Liver (tissue), 9 donors: ENCODE results near the gene LRFN5. TPM values are rescaled to one million over a fixed set of nuclear protein-coding genes. Genes with fewer than 3 reads are reported as not detected.

Experiments
- DNase-seq: peaks from one replicate; pipeline ENCODE4 v3.0.0-alpha.2; 2017; ENCODE audit warnings: low spot score
- H3K27ac ChIP-seq, 2 donors: one replicate each; pipeline ENCODE4 v1.7.0; 2013; ENCODE audit warnings: inconsistent platforms in 2 of 2, low read length in 2 of 2, control low read depth in 1 of 2, low read depth in 1 of 2, mild to moderate bottlenecking in 1 of 2
- H3K27me3 ChIP-seq, 4 donors: one replicate each; pipeline versions ENCODE4 v1.6.1 to v1.7.0; 2013; ENCODE audit warnings: low read length in 3 of 4, inconsistent platforms in 1 of 4, mild to moderate bottlenecking in 1 of 4, moderate library complexity in 1 of 4; ENCODE audit not compliant: control insufficient read depth in 4 of 4, insufficient read depth in 4 of 4
- H3K36me3 ChIP-seq, 4 donors: one replicate each; pipeline versions ENCODE4 v1.6.1 to v1.7.0; 2013; ENCODE audit warnings: low read length in 3 of 4, mild to moderate bottlenecking in 3 of 4, low read depth in 1 of 4, moderate library complexity in 1 of 4; ENCODE audit not compliant: control insufficient read depth in 4 of 4, insufficient read depth in 3 of 4
- H3K4me1 ChIP-seq, 4 donors: one replicate each; pipeline versions ENCODE4 v1.6.1 to v1.7.0; 2013; ENCODE audit warnings: low read length in 3 of 4, mild to moderate bottlenecking in 3 of 4, moderate library complexity in 1 of 4; ENCODE audit not compliant: control insufficient read depth in 4 of 4, insufficient read depth in 4 of 4
- H3K4me3 ChIP-seq, 3 donors: one replicate each; pipeline versions ENCODE4 v1.6.1 to v1.7.0; 2013; ENCODE audit warnings: low read length in 3 of 3, control low read depth in 1 of 3, low read depth in 1 of 3, mild to moderate bottlenecking in 1 of 3
- H3K9ac ChIP-seq, 2 donors: one replicate each; pipeline ENCODE4 v1.7.0; 2013; ENCODE audit warnings: low read length in 2 of 2, mild to moderate bottlenecking in 2 of 2, moderate library complexity in 2 of 2, control low read depth in 1 of 2, low read depth in 1 of 2
- H3K9me3 ChIP-seq, 4 donors: one replicate each; pipeline versions ENCODE4 v1.6.1 to v1.7.0; 2013; ENCODE audit warnings: low read length in 3 of 4; ENCODE audit not compliant: control insufficient read depth in 4 of 4
- ATF3 ChIP-seq: IDR thresholded peaks from 2 replicates; pipeline ENCODE4 v1.6.1; 2016; ENCODE audit warnings: antibody characterized with exemption
- CTCF ChIP-seq: fragments of 150-350 bp; IDR thresholded peaks from 2 replicates; pipeline ENCODE4 v1.5.1; 2017; ENCODE audit warnings: improper control_type of control experiment, low read depth, low read length; ENCODE audit not compliant: missing input control
- EGR1 ChIP-seq, 2 donors: IDR thresholded peaks; 2 replicates each; pipeline ENCODE4 v1.6.1; 2016 to 2018; ENCODE audit warnings: antibody characterized with exemption in 2 of 2, low read depth in 2 of 2
- FOXA1 ChIP-seq: IDR thresholded peaks from 2 replicates; pipeline ENCODE4 v1.6.1; 2016; ENCODE audit warnings: antibody characterized with exemption
- FOXA2 ChIP-seq: IDR thresholded peaks from 2 replicates; pipeline ENCODE4 v1.6.1; 2016; ENCODE audit warnings: antibody characterized with exemption
- GABPA ChIP-seq, 2 donors: IDR thresholded peaks in 1 of 2; conservative IDR thresholded peaks in 1 of 2; 2 replicates each; pipeline ENCODE4 v1.6.1; 2016; ENCODE audit warnings: antibody characterized with exemption in 2 of 2, mild to moderate bottlenecking in 1 of 2, moderate library complexity in 1 of 2
- HNF4A ChIP-seq, 2 donors: conservative IDR thresholded peaks; 2 replicates each; pipeline ENCODE4 v1.6.1; 2016; ENCODE audit warnings: antibody characterized with exemption in 2 of 2, mild to moderate bottlenecking in 2 of 2
- HNF4G ChIP-seq: IDR thresholded peaks from 2 replicates; pipeline ENCODE4 v1.6.1; 2016; ENCODE audit warnings: antibody characterized with exemption
- JUND ChIP-seq, 2 donors: IDR thresholded peaks; 2 replicates each; pipeline ENCODE4 v1.6.1; 2016; ENCODE audit warnings: antibody characterized with exemption in 2 of 2
- MAX ChIP-seq: IDR thresholded peaks from 2 replicates; pipeline ENCODE4 v1.6.1; 2016; ENCODE audit warnings: antibody characterized with exemption
- NR2F2 ChIP-seq: IDR thresholded peaks from 2 replicates; pipeline ENCODE4 v1.6.1; 2016; ENCODE audit warnings: antibody characterized with exemption
- RAD21 ChIP-seq, 2 donors: IDR thresholded peaks; 2 replicates each; pipeline ENCODE4 v1.6.1; 2016; ENCODE audit warnings: antibody characterized with exemption in 2 of 2, mild to moderate bottlenecking in 2 of 2
- REST ChIP-seq: IDR thresholded peaks from 2 replicates; pipeline ENCODE4 v1.6.1; 2016; ENCODE audit warnings: antibody characterized with exemption, mild to moderate bottlenecking
- RXRA ChIP-seq, 2 donors: IDR thresholded peaks; 2 replicates each; pipeline ENCODE4 v1.6.1; 2017 to 2018; ENCODE audit warnings: antibody characterized with exemption in 2 of 2, mild to moderate bottlenecking in 1 of 2
- SP1 ChIP-seq: IDR thresholded peaks from 2 replicates; pipeline ENCODE4 v1.6.1; 2018; ENCODE audit warnings: antibody characterized with exemption, mild to moderate bottlenecking
- TAF1 ChIP-seq: conservative IDR thresholded peaks from 2 replicates; pipeline ENCODE4 v1.6.1; 2016; ENCODE audit warnings: antibody characterized with exemption, mild to moderate bottlenecking
- YY1 ChIP-seq: IDR thresholded peaks from 2 replicates; pipeline ENCODE4 v1.6.1; 2016; ENCODE audit warnings: antibody characterized with exemption, mild to moderate bottlenecking
- ZBTB33 ChIP-seq: IDR thresholded peaks from 2 replicates; pipeline ENCODE4 v1.6.1; 2016; ENCODE audit warnings: antibody characterized with exemption
- WGBS: extraction: QIAGEN DNeasy Blood & Tissue Kit; methylation state at CpG from one replicate; pipeline ENCODE4 v1.1.7; 2013; 5-methylcytosine and 5-hydroxymethylcytosine counted together
- polyA plus RNA-seq, 2 donors: library from polyadenylated mRNA; stranded (reverse) in 1 of 2; unstranded in 1 of 2; fragments of 200-250 nt in 1 of 2; fragments of >200 nt in 1 of 2; fragmentation: Nextera tagmentation in 1 of 2; extraction: Ambion mirVana in 1 of 2; gene quantifications; one replicate each; pipeline versions ENCODE4 v1.2.1 to v1.2.3, GENCODE V29; 2013 to 2015
- total RNA-seq, 2 donors: library from RNA; depleted of rRNA; stranded (reverse); fragments of >200 nt; gene quantifications; one replicate each; pipeline ENCODE4 v1.2.3, GENCODE V29; 2014
- donor health status: healthy.
- donor health status: healthy.
- donor health status: healthy.
- donor health status: healthy.
- donor health status: healthy.

LRFN5 gene
- total and polyA plus RNA-seq, 4 donors: 0.07 to 0.23 (median 0.08) TPM; not detected in 1

GRCh38 chr14:41718477-41719166, 111.9 kb downstream of the LRFN5 start:
- Histone ChIP-seq H3K36me3 (no peaks in the 10 kb centered on the region), H3K4me3 (no peak overlapping the region), H3K27ac (no peak overlapping the region), H3K9me3 (no peaks in the 10 kb centered on the region), H3K9ac (no peak overlapping the region), H3K27me3 (no peaks in the 10 kb centered on the region), H3K4me1 (no peaks in the 10 kb centered on the region)
- TF ChIP-seq EGR1 (IDR thresholded peaks at IDR 0.05; ENCODE audit: low read depth in 2 of 2): no peak
- DNase-seq: no peak
- 53% methylated on average over 5 of the region's 5 CpGs for WGBS

GRCh38 chr14:41739203-41739602, 132.5 kb downstream of the LRFN5 start:
- no peaks in the 10 kb centered on the region for H3K27me3 ChIP-seq
- WGBS: 88% methylated on average over 1 of the region's 1 CpG
- no peak for DNase-seq

More at GRCh38 chr14:41739203-41739602, 132.5 kb downstream of the LRFN5 start:
- Histone ChIP-seq H3K27ac (no peak overlapping the region), H3K9ac (no peak overlapping the region), H3K36me3 (no peaks in the 10 kb centered on the region), H3K9me3 (peaks cover 0 to 2% (median under 1%) of the 10 kb centered on the region in 4 donors), H3K4me3 (no peak overlapping the region), H3K4me1 (no peaks in the 10 kb centered on the region)
- TF ChIP-seq REST: no peak
- TF ChIP-seq HNF4A (conservative IDR thresholded peaks at IDR 0.05): no peak
- TF ChIP-seq CTCF: no peak
- no peak for TF ChIP-seq ZBTB33
- TF ChIP-seq SP1: no peak
- no peak for TF ChIP-seq FOXA2
- no peak for TF ChIP-seq RAD21 (IDR thresholded peaks at IDR 0.05)
- TF ChIP-seq JUND (IDR thresholded peaks at IDR 0.05): no peak
- no peak for TF ChIP-seq GABPA (IDR thresholded peaks at IDR 0.05 in 1 of 2, conservative IDR thresholded peaks at IDR 0.05 in 1 of 2)
- no peak for TF ChIP-seq RXRA (IDR thresholded peaks at IDR 0.05)
- TF ChIP-seq YY1: no peak
- no peak for TF ChIP-seq TAF1
- TF ChIP-seq EGR1 (IDR thresholded peaks at IDR 0.05; ENCODE audit: low read depth in 2 of 2): no peak
- TF ChIP-seq FOXA1: no peak
- TF ChIP-seq MAX: no peak
- no peak for TF ChIP-seq NR2F2
- no peak for TF ChIP-seq ATF3
- no peak for TF ChIP-seq HNF4G
